HepG2 (cell line): Measurements from ENCODE around the gene WBP1. TPM values are rescaled to one million over a fixed set of nuclear protein-coding genes. Genes with fewer than 3 reads are reported as not detected.

ENCODE experiments used
- ATF7 ChIP-seq, 2 experiments: fragments of 450-650 bp in 1 of 2; sonication (generic) in 1 of 2; formaldehyde crosslinking in 1 of 2; IDR thresholded peaks; 2 replicates each; pipeline versions ENCODE4 v1.4.0 to v1.6.1; 2016 to 2020; ENCODE audit warnings: antibody characterized with exemption in 1 of 2, mild to moderate bottlenecking in 1 of 2, missing genetic modification reagents in 1 of 2
- CHCHD3 ChIP-seq: sonication (generic); formaldehyde crosslinking; IDR thresholded peaks from 2 replicates; pipeline ENCODE4 v1.8.0; 2022; ENCODE audit warnings: mild to moderate bottlenecking, missing genetic modification reagents, moderate library complexity
- GABPA ChIP-seq, 2 experiments: IDR thresholded peaks; 2 replicates each; pipeline ENCODE4 v1.6.1; 2011 to 2016; ENCODE audit warnings: low read depth in 2 of 2, low read length in 1 of 2, missing biosample characterization in 1 of 2, missing genetic modification characterization in 1 of 2
- NFE2L2 ChIP-seq: fragments of 150-350 bp; IDR thresholded peaks from 2 replicates; pipeline ENCODE4 v1.6.1; 2014; ENCODE audit warnings: low read length
- NPAS2 ChIP-seq: sonication (generic); formaldehyde crosslinking; IDR thresholded peaks from 2 replicates; pipeline ENCODE4 v1.8.0; 2022; ENCODE audit warnings: mild to moderate bottlenecking, missing genetic modification reagents, borderline replicate concordance
- SMARCC2 ChIP-seq: fragments of 450-650 bp; IDR thresholded peaks from 2 replicates; pipeline ENCODE4 v1.6.1; 2017; ENCODE audit warnings: antibody characterized with exemption, mild to moderate bottlenecking
- XBP1 ChIP-seq: sonication (generic); formaldehyde crosslinking; IDR thresholded peaks from 2 replicates; pipeline ENCODE4 v1.5.0; 2020; ENCODE audit warnings: missing genetic modification reagents
- ZNF225 ChIP-seq: sonication (generic); formaldehyde crosslinking; IDR thresholded peaks from 2 replicates; pipeline ENCODE4 v1.4.0; 2020; ENCODE audit warnings: mild to moderate bottlenecking, missing genetic modification reagents
- ZNF616 ChIP-seq: sonication (generic); formaldehyde crosslinking; IDR thresholded peaks from 2 replicates; pipeline ENCODE4 v1.5.0; 2020; ENCODE audit warnings: low read depth, mild to moderate bottlenecking, missing genetic modification reagents
- ZNF780A ChIP-seq: sonication (generic); formaldehyde crosslinking; IDR thresholded peaks from 2 replicates; pipeline ENCODE4 v1.8.0; 2022; ENCODE audit warnings: mild to moderate bottlenecking, missing genetic modification reagents, moderate library complexity
- ZNF800 ChIP-seq: sonication (generic); formaldehyde crosslinking; IDR thresholded peaks from 2 replicates; pipeline ENCODE4 v1.4.0; 2020; ENCODE audit warnings: missing genetic modification reagents
- ZSCAN25 ChIP-seq: sonication (generic); formaldehyde crosslinking; IDR thresholded peaks from 2 replicates; pipeline ENCODE4 v1.8.0; 2022; ENCODE audit warnings: mild to moderate bottlenecking, missing genetic modification reagents
- ZUFSP ChIP-seq: sonication (generic); formaldehyde crosslinking; IDR thresholded peaks from 2 replicates; pipeline ENCODE4 v1.9.0; 2021; ENCODE audit warnings: missing genetic modification reagents, mild to moderate bottlenecking, borderline replicate concordance
- polyA plus RNA-seq, 8 experiments: library from polyadenylated mRNA; depleted of rRNA in 3 of 8; stranded (reverse) in 7 of 8; unstranded in 1 of 8; fragments of >200 nt; fragmentation: Illumina TruSeq in 4 of 8; extraction: Trizol in 4 of 8; gene quantifications; 2 replicates each; pipeline versions ENCODE4 v1.2.1 to v1.2.3, GENCODE V29; 2011 to 2016; ENCODE audit warnings: low read depth in 4 of 8, missing spikeins in 1 of 8, mixed read lengths in 1 of 8; ENCODE audit not compliant: insufficient read depth in 1 of 8
- total RNA-seq, 5 experiments: library from RNA; depleted of rRNA; stranded (reverse); fragments of >200 nt; fragmentation: Illumina TruSeq; extraction: Trizol; gene quantifications; 2 replicates each; pipeline ENCODE4 v1.2.3, GENCODE V29; 2016; ENCODE audit warnings: low read depth in 1 of 5
- TF ChIP-seq, protein P1 (sequence below): sonication (generic); formaldehyde crosslinking; IDR thresholded peaks from 2 replicates; pipeline ENCODE4 v1.4.0; 2020; ENCODE audit warnings: missing genetic modification reagents, borderline replicate concordance
- TF ChIP-seq, protein P2 (sequence below): sonication (generic); formaldehyde crosslinking; IDR thresholded peaks from 2 replicates; pipeline ENCODE4 v1.9.0; 2021; ENCODE audit warnings: missing genetic modification reagents, borderline replicate concordance
- TF ChIP-seq, protein P3 (sequence below): sonication (generic); formaldehyde crosslinking; IDR thresholded peaks from 2 replicates; pipeline ENCODE4 v1.8.1; 2023; ENCODE audit warnings: missing genetic modification reagents, inconsistent platforms, borderline replicate concordance

The WBP1 gene
- total and polyA plus RNA-seq, 2 of the 13 experiments (the other 11 are each of a cell fraction or from before 2014, with no cell fraction given) = 38.8 to 85.7 TPM

DNA sequence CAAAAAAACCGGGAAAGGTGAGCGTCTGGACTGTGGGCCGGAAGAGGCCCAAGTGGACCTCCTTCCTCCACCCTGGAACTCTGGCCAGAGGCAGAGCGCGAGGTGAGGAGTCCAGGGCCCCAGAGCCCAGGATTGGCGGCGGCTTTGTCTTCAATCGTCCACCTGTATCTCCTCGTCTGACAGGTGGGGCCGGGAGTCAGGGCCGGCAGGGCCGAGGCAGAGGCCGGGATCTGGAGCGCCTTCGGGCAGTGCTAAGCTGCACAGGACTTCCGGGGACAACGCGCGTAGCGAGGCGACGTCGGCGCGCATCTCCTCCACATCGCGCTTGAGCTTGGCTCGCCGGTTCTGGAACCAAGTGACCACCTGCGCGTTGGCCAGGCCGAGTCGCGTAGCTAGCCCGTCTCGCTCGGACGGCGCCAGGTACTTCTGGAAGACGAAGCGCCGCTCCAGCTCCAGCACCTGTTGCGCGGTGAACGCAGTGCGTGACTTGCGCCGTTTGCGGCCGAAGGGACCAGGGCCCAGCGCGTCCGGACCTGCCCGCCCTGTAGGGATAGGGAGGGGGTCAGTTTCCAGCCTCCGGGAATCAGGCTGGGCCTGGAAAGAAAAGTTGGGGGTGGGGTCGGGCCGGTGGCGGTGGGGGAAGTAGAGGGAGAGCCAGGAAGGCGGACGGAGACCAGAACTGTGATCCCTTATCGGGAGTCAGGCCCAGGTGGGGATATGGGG, 39.7 kb downstream of the WBP1 start (continued):
- TF ChIP-seq, protein P1, sequence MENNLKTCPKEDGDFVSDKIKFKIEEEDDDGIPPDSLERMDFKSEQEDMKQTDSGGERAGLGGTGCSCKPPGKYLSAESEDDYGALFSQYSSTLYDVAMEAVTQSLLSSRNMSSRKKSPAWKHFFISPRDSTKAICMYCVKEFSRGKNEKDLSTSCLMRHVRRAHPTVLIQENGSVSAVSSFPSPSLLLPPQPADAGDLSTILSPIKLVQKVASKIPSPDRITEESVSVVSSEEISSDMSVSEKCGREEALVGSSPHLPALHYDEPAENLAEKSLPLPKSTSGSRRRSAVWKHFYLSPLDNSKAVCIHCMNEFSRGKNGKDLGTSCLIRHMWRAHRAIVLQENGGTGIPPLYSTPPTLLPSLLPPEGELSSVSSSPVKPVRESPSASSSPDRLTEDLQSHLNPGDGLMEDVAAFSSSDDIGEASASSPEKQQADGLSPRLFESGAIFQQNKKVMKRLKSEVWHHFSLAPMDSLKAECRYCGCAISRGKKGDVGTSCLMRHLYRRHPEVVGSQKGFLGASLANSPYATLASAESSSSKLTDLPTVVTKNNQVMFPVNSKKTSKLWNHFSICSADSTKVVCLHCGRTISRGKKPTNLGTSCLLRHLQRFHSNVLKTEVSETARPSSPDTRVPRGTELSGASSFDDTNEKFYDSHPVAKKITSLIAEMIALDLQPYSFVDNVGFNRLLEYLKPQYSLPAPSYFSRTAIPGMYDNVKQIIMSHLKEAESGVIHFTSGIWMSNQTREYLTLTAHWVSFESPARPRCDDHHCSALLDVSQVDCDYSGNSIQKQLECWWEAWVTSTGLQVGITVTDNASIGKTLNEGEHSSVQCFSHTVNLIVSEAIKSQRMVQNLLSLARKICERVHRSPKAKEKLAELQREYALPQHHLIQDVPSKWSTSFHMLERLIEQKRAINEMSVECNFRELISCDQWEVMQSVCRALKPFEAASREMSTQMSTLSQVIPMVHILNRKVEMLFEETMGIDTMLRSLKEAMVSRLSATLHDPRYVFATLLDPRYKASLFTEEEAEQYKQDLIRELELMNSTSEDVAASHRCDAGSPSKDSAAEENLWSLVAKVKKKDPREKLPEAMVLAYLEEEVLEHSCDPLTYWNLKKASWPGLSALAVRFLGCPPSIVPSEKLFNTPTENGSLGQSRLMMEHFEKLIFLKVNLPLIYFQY (CRISPR knock-in tag) = no peak
- TF ChIP-seq ZNF616 (CRISPR knock-in tag) (0 out of 2 replicates have a peak, but pooled peaks have one; percentile 83), ZNF225 (CRISPR knock-in tag) (no peak), XBP1 (CRISPR knock-in tag) (no peak), ZNF800 (CRISPR knock-in tag) (peak; percentile 86), ZUFSP (CRISPR knock-in tag) (no peak), GABPA (IDR thresholded peaks at IDR 0.05; ENCODE audit: low read depth, low read length) (no peak), GABPA (CRISPR knock-in tag; IDR thresholded peaks at IDR 0.05; ENCODE audit: low read depth) (peak; percentile 41), ATF7 (IDR thresholded peaks at IDR 0.05) (no peak), ATF7 (CRISPR knock-in tag; IDR thresholded peaks at IDR 0.05) (no peak), NFE2L2 (no peak), ZNF780A (CRISPR knock-in tag) (no peak; the same call in 1 of the 2 replicates), SMARCC2 (no peak), NPAS2 (CRISPR knock-in tag) (no peak), ZSCAN25 (CRISPR knock-in tag) (no peak), CHCHD3 (CRISPR knock-in tag) (no peak)
- TF ChIP-seq, protein P2, sequence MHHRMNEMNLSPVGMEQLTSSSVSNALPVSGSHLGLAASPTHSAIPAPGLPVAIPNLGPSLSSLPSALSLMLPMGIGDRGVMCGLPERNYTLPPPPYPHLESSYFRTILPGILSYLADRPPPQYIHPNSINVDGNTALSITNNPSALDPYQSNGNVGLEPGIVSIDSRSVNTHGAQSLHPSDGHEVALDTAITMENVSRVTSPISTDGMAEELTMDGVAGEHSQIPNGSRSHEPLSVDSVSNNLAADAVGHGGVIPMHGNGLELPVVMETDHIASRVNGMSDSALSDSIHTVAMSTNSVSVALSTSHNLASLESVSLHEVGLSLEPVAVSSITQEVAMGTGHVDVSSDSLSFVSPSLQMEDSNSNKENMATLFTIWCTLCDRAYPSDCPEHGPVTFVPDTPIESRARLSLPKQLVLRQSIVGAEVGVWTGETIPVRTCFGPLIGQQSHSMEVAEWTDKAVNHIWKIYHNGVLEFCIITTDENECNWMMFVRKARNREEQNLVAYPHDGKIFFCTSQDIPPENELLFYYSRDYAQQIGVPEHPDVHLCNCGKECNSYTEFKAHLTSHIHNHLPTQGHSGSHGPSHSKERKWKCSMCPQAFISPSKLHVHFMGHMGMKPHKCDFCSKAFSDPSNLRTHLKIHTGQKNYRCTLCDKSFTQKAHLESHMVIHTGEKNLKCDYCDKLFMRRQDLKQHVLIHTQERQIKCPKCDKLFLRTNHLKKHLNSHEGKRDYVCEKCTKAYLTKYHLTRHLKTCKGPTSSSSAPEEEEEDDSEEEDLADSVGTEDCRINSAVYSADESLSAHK (CRISPR knock-in tag) = no peak
- TF ChIP-seq, protein P3, sequence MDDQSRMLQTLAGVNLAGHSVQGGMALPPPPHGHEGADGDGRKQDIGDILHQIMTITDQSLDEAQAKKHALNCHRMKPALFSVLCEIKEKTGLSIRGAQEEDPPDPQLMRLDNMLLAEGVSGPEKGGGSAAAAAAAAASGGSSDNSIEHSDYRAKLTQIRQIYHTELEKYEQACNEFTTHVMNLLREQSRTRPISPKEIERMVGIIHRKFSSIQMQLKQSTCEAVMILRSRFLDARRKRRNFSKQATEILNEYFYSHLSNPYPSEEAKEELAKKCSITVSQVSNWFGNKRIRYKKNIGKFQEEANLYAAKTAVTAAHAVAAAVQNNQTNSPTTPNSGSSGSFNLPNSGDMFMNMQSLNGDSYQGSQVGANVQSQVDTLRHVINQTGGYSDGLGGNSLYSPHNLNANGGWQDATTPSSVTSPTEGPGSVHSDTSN (CRISPR knock-in tag) = no peak
